ENCODE results near the gene JAZF1. TPM values are rescaled to one million over a fixed set of nuclear protein-coding genes. Genes with fewer than 3 reads are reported as not detected.

The JAZF1 gene
- total RNA-seq, 4 donors from 2014 or later: 4.7 to 8.1 (median 5.7) TPM

- WGBS, 2 donors: 91 to 93% methylated on average over 4 of the region's 4 CpGs
Measured at GRCh38 chr7:28033386-28033785, 147.2 kb downstream of the JAZF1 start.

GRCh38 chr7:28032738-28033380, 147.7 kb downstream of the JAZF1 start:
- no peak for DNase-seq (ENCODE audit: low spot score in 2 of 2)
- no peak overlapping the region for H3K4me3 ChIP-seq (ENCODE audit: low read depth, poor library complexity, severe bottlenecking)
- TF ChIP-seq POLR2A (IDR thresholded peaks at IDR 0.05) (no peak), CTCF (IDR thresholded peaks at IDR 0.05) (no peak)
- WGBS, 2 donors: 88 to 92% methylated on average over 9 of the region's 9 CpGs
- intact Hi-C loops (cut with DNase I; ENCODE audit: low total_unique reads): no loop called here

More at GRCh38 chr7:28033386-28033785, 147.2 kb downstream of the JAZF1 start:
- no peak for DNase-seq (ENCODE audit: low spot score in 2 of 2)
- H3K4me3 ChIP-seq (ENCODE audit: low read depth, poor library complexity, severe bottlenecking): no peak overlapping the region
- TF ChIP-seq CTCF (IDR thresholded peaks at IDR 0.05): no peak
- TF ChIP-seq POLR2A (IDR thresholded peaks at IDR 0.05): no peak
- intact Hi-C loops (cut with DNase I; ENCODE audit: low total_unique reads): no loop called here

- TF ChIP-seq POLR2A (IDR thresholded peaks at IDR 0.05) (no peak), CTCF (IDR thresholded peaks at IDR 0.05) (no peak)
- intact Hi-C loops (cut with DNase I; ENCODE audit: low total_unique reads): loop anchor here (10.0 kb wide), 1 partner anchor 834 kb away; no protein-coding TSS in a partner anchor
- 60 to 73% methylated on average over 5 of the region's 5 CpGs for WGBS, 2 donors
- H3K4me3 ChIP-seq (ENCODE audit: low read depth, poor library complexity, severe bottlenecking): no peak overlapping the region
- DNase-seq (ENCODE audit: low spot score in 2 of 2): no peak
Measured at GRCh38 chr7:28029051-28029450, 151.5 kb downstream of the JAZF1 start.

- intact Hi-C loops (cut with DNase I; ENCODE audit: low total_unique reads): loop anchor here (10.0 kb wide), 1 partner anchor 834 kb away; no protein-coding TSS in a partner anchor
- no peak for DNase-seq (ENCODE audit: low spot score in 2 of 2)
- H3K4me3 ChIP-seq (ENCODE audit: low read depth, poor library complexity, severe bottlenecking): no peak overlapping the region
- TF ChIP-seq POLR2A (IDR thresholded peaks at IDR 0.05): no peak
- TF ChIP-seq CTCF (IDR thresholded peaks at IDR 0.05): no peak
- 69 to 94% methylated on average over 3 of the region's 3 CpGs for WGBS, 2 donors
Measured at GRCh38 chr7:28028471-28028870, 152.1 kb downstream of the JAZF1 start.

GRCh38 chr7:28026237-28026636, 154.4 kb downstream of the JAZF1 start:
- no peak overlapping the region for H3K4me3 ChIP-seq (ENCODE audit: low read depth, poor library complexity, severe bottlenecking)
- TF ChIP-seq CTCF (IDR thresholded peaks at IDR 0.05): no peak
- no peak for TF ChIP-seq POLR2A (IDR thresholded peaks at IDR 0.05)
- 65 to 71% methylated on average over 2 of the region's 2 CpGs for WGBS, 2 donors
- no peak for DNase-seq (ENCODE audit: low spot score in 2 of 2)
- intact Hi-C loops (cut with DNase I; ENCODE audit: low total_unique reads): loop anchor here (10.0 kb wide), 1 partner anchor 831 kb away; no protein-coding TSS in a partner anchor
